Hepatocyte (in vitro differentiated cells): ENCODE results near the gene STKLD1. TPM values are rescaled to one million over a fixed set of nuclear protein-coding genes. Genes with fewer than 3 reads are reported as not detected.

Source experiments
- DNase-seq: peaks from one replicate; pipeline ENCODE4 v3.0.0-alpha.2; 2016; ENCODE audit warnings: low spot score
- H2AFZ ChIP-seq: fragments of 200-600 bp; sonication (generic); 2 replicates; pipeline ENCODE4 v1.6.0; 2016; ENCODE audit warnings: antibody characterized with exemption, mild to moderate bottlenecking
- H3K27ac ChIP-seq: fragments of 200-600 bp; sonication (generic); 2 replicates; pipeline ENCODE4 v1.5.1; 2016; ENCODE audit warnings: mild to moderate bottlenecking
- H3K27me3 ChIP-seq: fragments of 200-600 bp; sonication (generic); 2 replicates; pipeline ENCODE4 v1.6.1; 2016
- H3K36me3 ChIP-seq: fragments of 200-600 bp; sonication (generic); replicated peaks from 2 replicates; pipeline ENCODE4 v1.5.1; 2016; ENCODE audit warnings: low read depth; ENCODE audit not compliant: insufficient read depth
- H3K4me1 ChIP-seq: fragments of 200-600 bp; sonication (generic); 2 replicates; pipeline ENCODE4 v1.5.1; 2016; ENCODE audit warnings: mild to moderate bottlenecking, moderate library complexity; ENCODE audit not compliant: insufficient read depth
- H3K4me2 ChIP-seq: fragments of 200-600 bp; sonication (generic); 2 replicates; pipeline ENCODE4 v1.6.0; 2016
- H3K4me3 ChIP-seq: fragments of 200-600 bp; sonication (generic); 2 replicates; pipeline ENCODE4 v1.5.1; 2016; ENCODE audit warnings: mild to moderate bottlenecking
- H3K79me2 ChIP-seq: fragments of 200-600 bp; sonication (generic); 2 replicates; pipeline ENCODE4 v1.6.0; 2017; ENCODE audit warnings: mild to moderate bottlenecking
- H3K9me2 ChIP-seq: fragments of 200-600 bp; sonication (generic); replicated peaks from 2 replicates; pipeline ENCODE4 v1.6.0; 2017; ENCODE audit warnings: mild to moderate bottlenecking; ENCODE audit not compliant: insufficient read depth
- H3K9me3 ChIP-seq: fragments of 200-600 bp; sonication (generic); 2 replicates; pipeline ENCODE4 v1.5.1; 2016; ENCODE audit warnings: low read depth, mild to moderate bottlenecking
- H4K20me1 ChIP-seq: fragments of 200-600 bp; sonication (generic); 2 replicates; pipeline ENCODE4 v1.6.0; 2016; ENCODE audit warnings: mild to moderate bottlenecking; ENCODE audit not compliant: insufficient read depth, poor library complexity, severe bottlenecking
- CTCF ChIP-seq: fragments of 200-600 bp; sonication (generic); IDR thresholded peaks from 2 replicates; pipeline ENCODE4 v1.5.1; 2016; ENCODE audit warnings: antibody characterized with exemption, mild to moderate bottlenecking; ENCODE audit not compliant: poor library complexity
- EZH2 ChIP-seq: fragments of 200-600 bp; sonication (generic); IDR thresholded peaks from 2 replicates; pipeline ENCODE4 v1.6.1; 2016; ENCODE audit warnings: antibody characterized with exemption, mild to moderate bottlenecking, borderline replicate concordance
- EZH2phosphoT487 ChIP-seq: fragments of 200-600 bp; sonication (generic); IDR thresholded peaks from one replicate; pipeline ENCODE4 v1.6.1; 2018; ENCODE audit warnings: antibody characterized with exemption, mild to moderate bottlenecking, low read depth, moderate library complexity; ENCODE audit not compliant: unreplicated experiment, severe bottlenecking
- WGBS: methylation state at CpG from one replicate; pipeline ENCODE4 v1.1.6; 2016; ENCODE audit warnings: low lambda C conversion rate; ENCODE audit errors: missing lambda C conversion rate; 5-methylcytosine and 5-hydroxymethylcytosine counted together
- polyA plus RNA-seq: library from polyadenylated mRNA; unstranded; fragments of >200 nt; fragmentation: Nextera tagmentation; extraction: Ambion mirVana; gene quantifications from 2 replicates; pipeline ENCODE4 v1.2.1, GENCODE V29; 2016
- total RNA-seq: library from RNA; depleted of rRNA; stranded (reverse); fragments of >200 nt; gene quantifications from 2 replicates; pipeline ENCODE4 v1.2.3, GENCODE V29; 2014

STKLD1 gene
- total and polyA plus RNA-seq, 2 experiments from 2014 or later, result 0.10 to 2.5 TPM

- Histone ChIP-seq H3K79me2 (no peaks in the 10 kb centered on the region), H3K27ac (no peak overlapping the region), H3K9me2 (no peaks in the 10 kb centered on the region), H3K27me3 (no peaks in the 10 kb centered on the region), H4K20me1 (no peaks in the 10 kb centered on the region), H3K9me3 (no peaks in the 10 kb centered on the region), H3K4me1 (peaks cover 8% of the 10 kb centered on the region), H3K4me2 (no peak overlapping the region), H2AFZ (no peak overlapping the region), H3K36me3 (no peaks in the 10 kb centered on the region), H3K4me3 (no peak overlapping the region)
- 91% methylated on average over 21 of the region's 22 CpGs for WGBS
- no peak for DNase-seq
- TF ChIP-seq CTCF, result no peak
- no peak for TF ChIP-seq EZH2
- no peak for TF ChIP-seq EZH2phosphoT487
Observed at GRCh38 chr9:133425049-133425632, 49.0 kb downstream of the STKLD1 start.

GRCh38 chr9:133426011-133426410 lies 49.8 kb downstream of the STKLD1 start:
- Histone ChIP-seq H3K36me3 (no peaks in the 10 kb centered on the region), H3K4me3 (no peak overlapping the region), H2AFZ (no peak overlapping the region), H3K27ac (no peak overlapping the region), H3K9me2 (no peaks in the 10 kb centered on the region), H3K79me2 (no peaks in the 10 kb centered on the region), H3K4me1 (peaks cover 8% of the 10 kb centered on the region), H3K9me3 (no peaks in the 10 kb centered on the region), H4K20me1 (no peaks in the 10 kb centered on the region), H3K4me2 (no peak overlapping the region), H3K27me3 (no peaks in the 10 kb centered on the region)
- TF ChIP-seq EZH2phosphoT487 (no peak), EZH2 (no peak), CTCF (no peak)
- 95% methylated on average over 11 of the region's 11 CpGs for WGBS
- no peak for DNase-seq

GRCh38 chr9:133427658-133428348 lies 51.6 kb downstream of the STKLD1 start:
- peak overlapping the region; percentile 87 for H3K4me2 ChIP-seq
- peaks cover 8% of the 10 kb centered on the region for H3K4me1 ChIP-seq
- H3K27me3 ChIP-seq, result no peaks in the 10 kb centered on the region
- H4K20me1 ChIP-seq, result no peaks in the 10 kb centered on the region
- H2AFZ ChIP-seq, result no peak overlapping the region
- H3K4me3 ChIP-seq, result no peak overlapping the region
- no peak overlapping the region for H3K27ac ChIP-seq
- 55% methylated on average over 10 of the region's 10 CpGs for WGBS
- H3K9me3 ChIP-seq, result no peaks in the 10 kb centered on the region
- no peak for TF ChIP-seq EZH2phosphoT487
- H3K79me2 ChIP-seq, result no peaks in the 10 kb centered on the region
- no peaks in the 10 kb centered on the region for H3K9me2 ChIP-seq
- no peak for DNase-seq
- H3K36me3 ChIP-seq, result no peaks in the 10 kb centered on the region

- Histone ChIP-seq H3K27me3 (no peaks in the 10 kb centered on the region), H3K4me1 (peaks cover 8% of the 10 kb centered on the region), H3K36me3 (no peaks in the 10 kb centered on the region), H2AFZ (no peak overlapping the region), H3K9me2 (no peaks in the 10 kb centered on the region), H3K4me2 (peak overlapping the region; percentile 87), H4K20me1 (no peaks in the 10 kb centered on the region), H3K27ac (no peak overlapping the region), H3K9me3 (no peaks in the 10 kb centered on the region), H3K79me2 (no peaks in the 10 kb centered on the region), H3K4me3 (peak overlapping the region; percentile 42)
- TF ChIP-seq EZH2phosphoT487 (no peak), EZH2 (no peak), CTCF (no peak)
- DNase-seq, result peak; percentile 79
- WGBS, result under 1% methylated on average over 22 of the region's 57 CpGs
Observed at GRCh38 chr9:133428617-133429101, 52.5 kb downstream of the STKLD1 start.
